MG63 (cell line): ENCODE results near the gene REEP1. TPM values are rescaled to one million over a fixed set of nuclear protein-coding genes. Genes with fewer than 3 reads are reported as not detected.

Experiments used
- DNase-seq: peaks from one replicate; pipeline ENCODE4 v3.0.0-alpha.2; 2020
- H3K27me3 ChIP-seq: fragments of 250-450 bp; sonication (Bioruptor Pico); 2 replicates; pipeline ENCODE4 v1.5.1; 2020; ENCODE audit warnings: mild to moderate bottlenecking, moderate library complexity
- H3K36me3 ChIP-seq: fragments of 250-450 bp; sonication (Bioruptor Pico); 2 replicates; pipeline ENCODE4 v1.5.1; 2020; ENCODE audit warnings: mild to moderate bottlenecking, moderate library complexity
- H3K4me3 ChIP-seq: fragments of 250-450 bp; sonication (Bioruptor Pico); 2 replicates; pipeline ENCODE4 v1.5.1; 2020; ENCODE audit warnings: mild to moderate bottlenecking, moderate library complexity
- H3K9me3 ChIP-seq: fragments of 250-450 bp; sonication (Bioruptor Pico); 2 replicates; pipeline ENCODE4 v1.5.1; 2020; ENCODE audit warnings: mild to moderate bottlenecking, moderate library complexity
- total RNA-seq: library from RNA; depleted of rRNA; stranded (reverse); fragments of >200 nt; shearing (Covaris generic); gene quantifications from 2 replicates; pipeline ENCODE4 v1.2.3, GENCODE V29; 2014; ENCODE audit warnings: low replicate concordance

REEP1 gene
- total RNA-seq, 1 experiment from 2014 or later: 0.95 TPM

- H3K9me3 ChIP-seq: no peaks in the 10 kb centered on the region
- H3K27me3 ChIP-seq: no peaks in the 10 kb centered on the region
- H3K4me3 ChIP-seq: no peak overlapping the region
- H3K36me3 ChIP-seq: no peaks in the 10 kb centered on the region
- no peak for DNase-seq
Observed at GRCh38 chr2:86281066-86281700, 56.2 kb downstream of the REEP1 start.

- no peak overlapping the region for H3K4me3 ChIP-seq
- H3K36me3 ChIP-seq: no peaks in the 10 kb centered on the region
- no peaks in the 10 kb centered on the region for H3K27me3 ChIP-seq
- DNase-seq: no peak
- H3K9me3 ChIP-seq: no peaks in the 10 kb centered on the region
Observed at GRCh38 chr2:86280191-86280667, 57.2 kb downstream of the REEP1 start.

- no peak for DNase-seq
Observed at GRCh38 chr2:86275962-86276361, 61.5 kb downstream of the REEP1 start.

GRCh38 chr2:86275384-86275799 is 62.0 kb downstream of the REEP1 start:
- no peak for DNase-seq
- Histone ChIP-seq H3K9me3 (peaks cover 13% of the 10 kb centered on the region), H3K36me3 (no peaks in the 10 kb centered on the region), H3K27me3 (no peaks in the 10 kb centered on the region), H3K4me3 (no peak overlapping the region)

More at GRCh38 chr2:86275962-86276361, 61.5 kb downstream of the REEP1 start:
- no peaks in the 10 kb centered on the region for H3K27me3 ChIP-seq
- H3K9me3 ChIP-seq: peaks cover 9% of the 10 kb centered on the region
- no peak overlapping the region for H3K4me3 ChIP-seq
- no peaks in the 10 kb centered on the region for H3K36me3 ChIP-seq

GRCh38 chr2:86274918-86275275 is 62.5 kb downstream of the REEP1 start:
- H3K36me3 ChIP-seq: no peaks in the 10 kb centered on the region
- peak; percentile 15 for DNase-seq

GRCh38 chr2:86274265-86274917 is 63.0 kb downstream of the REEP1 start:
- Histone ChIP-seq H3K9me3 (peaks cover 13% of the 10 kb centered on the region), H3K36me3 (no peaks in the 10 kb centered on the region), H3K4me3 (no peak overlapping the region), H3K27me3 (no peaks in the 10 kb centered on the region; the same call in 1 of the 2 replicates)
- DNase-seq: no peak

More at GRCh38 chr2:86274918-86275275, 62.5 kb downstream of the REEP1 start:
- peaks cover 13% of the 10 kb centered on the region for H3K9me3 ChIP-seq
- H3K27me3 ChIP-seq: no peaks in the 10 kb centered on the region
- H3K4me3 ChIP-seq: no peak overlapping the region

- peaks cover 13% of the 10 kb centered on the region for H3K9me3 ChIP-seq
- H3K4me3 ChIP-seq: no peak overlapping the region
- DNase-seq: no peak
- no peaks in the 10 kb centered on the region for H3K36me3 ChIP-seq
- no peaks in the 10 kb centered on the region; the same call in 1 of the 2 replicates for H3K27me3 ChIP-seq
Observed at GRCh38 chr2:86272111-86272510, 65.3 kb downstream of the REEP1 start.

- Histone ChIP-seq H3K9me3 (peaks cover 13% of the 10 kb centered on the region), H3K36me3 (no peaks in the 10 kb centered on the region), H3K4me3 (no peak overlapping the region), H3K27me3 (no peaks in the 10 kb centered on the region; the same call in 1 of the 2 replicates)
- no peak for DNase-seq
Observed at GRCh38 chr2:86271248-86271647, 66.2 kb downstream of the REEP1 start.

GRCh38 chr2:86263956-86264355 is 73.5 kb downstream of the REEP1 start:
- Histone ChIP-seq H3K9me3 (no peaks in the 10 kb centered on the region), H3K4me3 (no peak overlapping the region), H3K27me3 (no peaks in the 10 kb centered on the region), H3K36me3 (no peaks in the 10 kb centered on the region)
- DNase-seq: no peak

- Histone ChIP-seq H3K9me3 (no peaks in the 10 kb centered on the region), H3K27me3 (no peaks in the 10 kb centered on the region), H3K36me3 (no peaks in the 10 kb centered on the region), H3K4me3 (no peak overlapping the region)
- no peak for DNase-seq
Observed at GRCh38 chr2:86260978-86261377, 76.4 kb downstream of the REEP1 start.

- no peaks in the 10 kb centered on the region for H3K27me3 ChIP-seq
- H3K36me3 ChIP-seq: no peaks in the 10 kb centered on the region
- H3K9me3 ChIP-seq: no peaks in the 10 kb centered on the region
- DNase-seq: no peak
- H3K4me3 ChIP-seq: no peak overlapping the region
Observed at GRCh38 chr2:86258106-86258505, 79.3 kb downstream of the REEP1 start.

GRCh38 chr2:86256982-86257381 is 80.4 kb downstream of the REEP1 start:
- H3K27me3 ChIP-seq: no peaks in the 10 kb centered on the region
- no peak overlapping the region for H3K4me3 ChIP-seq
- H3K9me3 ChIP-seq: no peaks in the 10 kb centered on the region
- no peak for DNase-seq
- H3K36me3 ChIP-seq: no peaks in the 10 kb centered on the region

- no peaks in the 10 kb centered on the region for H3K36me3 ChIP-seq
- no peaks in the 10 kb centered on the region for H3K9me3 ChIP-seq
- DNase-seq: no peak
- H3K4me3 ChIP-seq: no peak overlapping the region
- H3K27me3 ChIP-seq: no peaks in the 10 kb centered on the region
Observed at GRCh38 chr2:86256300-86256699, 81.1 kb downstream of the REEP1 start.

- H3K9me3 ChIP-seq: no peaks in the 10 kb centered on the region
- no peaks in the 10 kb centered on the region for H3K27me3 ChIP-seq
- H3K4me3 ChIP-seq: no peak overlapping the region
- no peaks in the 10 kb centered on the region for H3K36me3 ChIP-seq
- peak; percentile 42 for DNase-seq
Observed at GRCh38 chr2:86254576-86255538, 82.6 kb downstream of the REEP1 start.

GRCh38 chr2:86253424-86253823 is 84.0 kb downstream of the REEP1 start:
- H3K36me3 ChIP-seq: no peaks in the 10 kb centered on the region
- H3K9me3 ChIP-seq: no peaks in the 10 kb centered on the region
- no peak for DNase-seq
- H3K4me3 ChIP-seq: no peak overlapping the region
- no peaks in the 10 kb centered on the region for H3K27me3 ChIP-seq

GRCh38 chr2:86251840-86252266 is 85.6 kb downstream of the REEP1 start:
- Histone ChIP-seq H3K27me3 (no peaks in the 10 kb centered on the region), H3K9me3 (no peaks in the 10 kb centered on the region), H3K36me3 (no peaks in the 10 kb centered on the region), H3K4me3 (no peak overlapping the region)
- DNase-seq: no peak
